22Rv1 (cell line): ENCODE results near the gene MCRIP1.

Source experiments
- ZFX ChIP-seq: fragments of 450-650 bp; IDR thresholded peaks from 2 replicates; pipeline ENCODE4 v1.6.1; 2017; ENCODE audit warnings: antibody characterized with exemption, borderline replicate concordance
- TF ChIP-seq, protein P1 (sequence below): fragments of 450-650 bp; IDR thresholded peaks from 2 replicates; pipeline ENCODE4 v1.5.1; 2017; ENCODE audit warnings: mild to moderate bottlenecking

DNA sequence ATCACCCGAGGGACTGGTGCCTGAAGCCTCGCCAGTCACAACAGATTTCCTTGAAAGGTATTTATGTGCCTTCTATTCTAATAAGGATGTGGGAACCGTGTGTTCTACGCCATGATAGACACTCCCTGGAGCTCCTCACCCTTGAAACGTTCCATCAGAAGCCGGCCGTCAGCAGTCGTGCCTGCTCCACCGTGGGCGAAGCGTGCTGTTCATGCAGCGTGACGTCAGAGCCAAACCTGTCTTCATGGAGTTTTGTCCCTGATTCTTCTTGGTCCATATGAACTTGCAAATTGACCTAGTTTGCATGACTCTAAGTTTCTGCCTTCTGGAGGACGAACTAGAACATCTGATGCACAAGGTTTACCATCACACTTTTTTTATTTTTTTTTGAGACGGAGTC, 6.2 kb upstream of the MCRIP1 start:
- TF ChIP-seq, protein P1, sequence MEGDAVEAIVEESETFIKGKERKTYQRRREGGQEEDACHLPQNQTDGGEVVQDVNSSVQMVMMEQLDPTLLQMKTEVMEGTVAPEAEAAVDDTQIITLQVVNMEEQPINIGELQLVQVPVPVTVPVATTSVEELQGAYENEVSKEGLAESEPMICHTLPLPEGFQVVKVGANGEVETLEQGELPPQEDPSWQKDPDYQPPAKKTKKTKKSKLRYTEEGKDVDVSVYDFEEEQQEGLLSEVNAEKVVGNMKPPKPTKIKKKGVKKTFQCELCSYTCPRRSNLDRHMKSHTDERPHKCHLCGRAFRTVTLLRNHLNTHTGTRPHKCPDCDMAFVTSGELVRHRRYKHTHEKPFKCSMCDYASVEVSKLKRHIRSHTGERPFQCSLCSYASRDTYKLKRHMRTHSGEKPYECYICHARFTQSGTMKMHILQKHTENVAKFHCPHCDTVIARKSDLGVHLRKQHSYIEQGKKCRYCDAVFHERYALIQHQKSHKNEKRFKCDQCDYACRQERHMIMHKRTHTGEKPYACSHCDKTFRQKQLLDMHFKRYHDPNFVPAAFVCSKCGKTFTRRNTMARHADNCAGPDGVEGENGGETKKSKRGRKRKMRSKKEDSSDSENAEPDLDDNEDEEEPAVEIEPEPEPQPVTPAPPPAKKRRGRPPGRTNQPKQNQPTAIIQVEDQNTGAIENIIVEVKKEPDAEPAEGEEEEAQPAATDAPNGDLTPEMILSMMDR: no peak
- TF ChIP-seq ZFX: no peak
